GM11168 (cell line): Measurements from ENCODE around the gene BRAP.
"Not testable (repeated sequence)": the region's sequence is repeated elsewhere in the genome, so short reads cannot be mapped to it uniquely, and the experiment has no call there.

ENCODE experiments used
- in situ Hi-C: fragments of 300-500 bp; cut with MboI; formaldehyde crosslinking; loops from one replicate; pipeline ENCODE4 v1.12.0; 2022; ENCODE audit warnings: low sequenced_read_pairs; ENCODE audit not compliant: unreplicated experiment

The BRAP gene

DNA sequence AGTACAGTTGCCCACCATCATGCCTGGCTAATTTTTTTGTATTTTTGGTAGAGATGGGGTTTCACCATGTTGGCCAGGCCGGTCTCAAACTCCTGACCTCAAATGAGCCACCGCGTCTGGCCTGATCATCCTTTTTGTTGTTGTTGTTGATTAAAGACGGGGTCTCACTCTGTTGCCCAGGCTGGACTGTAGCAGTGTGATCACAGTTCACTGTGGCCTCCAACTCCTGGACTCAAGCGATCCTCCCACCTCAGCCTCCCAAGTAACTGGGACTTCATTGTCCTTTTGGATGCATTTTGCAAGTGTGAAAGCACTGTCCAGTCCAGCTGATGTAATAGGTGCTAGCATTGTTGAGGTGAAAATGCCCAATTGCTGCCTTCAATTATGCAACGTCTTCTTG, 59.5 kb downstream of the BRAP start:
- in situ Hi-C loops, result no loop called here

GRCh38 chr12:111624540-111624939, 61.2 kb downstream of the BRAP start:
- in situ Hi-C loops, result no loop called here

DNA sequence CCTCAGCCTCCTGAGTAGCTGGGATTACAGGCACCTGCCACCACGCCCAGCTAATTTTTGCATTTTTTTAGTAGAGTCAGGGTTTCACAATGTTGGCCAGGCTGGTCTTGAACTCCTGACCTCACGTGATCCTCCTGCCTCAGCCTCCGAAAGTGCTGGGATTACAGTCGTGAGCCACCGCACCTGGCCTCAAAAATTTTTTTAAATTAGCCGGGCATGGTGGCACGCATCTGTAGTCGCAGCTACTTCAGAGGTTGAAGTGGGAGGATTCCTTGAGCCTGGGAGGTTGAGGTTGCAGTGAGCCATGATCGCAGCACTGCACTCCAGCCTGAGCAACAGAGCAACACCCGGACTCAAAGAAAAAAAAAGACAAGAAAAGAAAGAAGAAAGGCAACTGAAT, 67.9 kb downstream of the BRAP start:
- in situ Hi-C loops, result not testable (repeated sequence)

DNA sequence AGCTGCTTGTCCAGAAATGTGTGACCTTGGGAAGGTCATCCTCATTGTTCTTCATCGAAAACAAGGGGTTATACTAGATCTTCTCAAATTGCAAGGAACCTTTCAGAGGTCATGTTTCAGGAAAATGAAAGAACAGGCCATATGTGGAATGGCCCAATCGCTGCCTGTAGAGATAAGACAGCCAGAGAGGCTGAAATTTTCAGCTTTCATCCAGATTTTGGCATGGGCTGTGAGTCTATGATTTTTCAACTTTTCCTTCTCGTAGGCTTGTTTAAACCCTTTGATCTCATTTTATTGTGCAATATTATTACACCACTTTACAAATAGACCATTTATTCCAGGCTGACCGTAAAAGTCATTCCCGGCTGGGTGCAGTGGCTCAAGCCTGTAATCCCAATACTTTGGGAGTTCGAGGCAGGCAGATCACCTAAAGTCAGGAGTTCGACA, 69.6 kb downstream of the BRAP start:
- in situ Hi-C loops, result no loop called here

GRCh38 chr12:111607239-111607638, 78.5 kb downstream of the BRAP start:
- in situ Hi-C loops, result no loop called here

DNA sequence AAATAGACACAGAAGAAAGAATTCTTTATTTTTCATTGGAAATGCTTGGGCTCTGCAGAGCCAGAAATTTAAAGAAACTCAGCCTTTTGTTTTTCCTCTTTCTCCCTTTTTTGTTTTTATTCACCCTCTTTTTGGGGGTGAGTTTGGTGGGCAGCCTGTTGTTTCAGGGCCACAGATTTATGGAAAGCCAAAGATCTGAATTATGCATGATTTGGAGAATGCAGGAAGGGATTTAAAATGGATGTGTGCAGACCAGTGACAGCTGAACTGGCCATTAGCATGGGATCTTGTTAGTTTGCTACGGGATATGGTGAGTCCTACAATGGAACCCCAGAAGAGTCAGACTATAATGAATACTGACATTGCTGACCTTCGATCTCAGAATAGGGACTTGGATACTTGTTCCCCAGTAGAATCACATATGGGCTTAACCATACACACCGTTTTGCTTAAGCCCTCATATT, 79.0 kb downstream of the BRAP start:
- in situ Hi-C loops, result no loop called here

GRCh38 chr12:111605911-111606766, 79.6 kb downstream of the BRAP start:
- in situ Hi-C loops, result no loop called here

DNA sequence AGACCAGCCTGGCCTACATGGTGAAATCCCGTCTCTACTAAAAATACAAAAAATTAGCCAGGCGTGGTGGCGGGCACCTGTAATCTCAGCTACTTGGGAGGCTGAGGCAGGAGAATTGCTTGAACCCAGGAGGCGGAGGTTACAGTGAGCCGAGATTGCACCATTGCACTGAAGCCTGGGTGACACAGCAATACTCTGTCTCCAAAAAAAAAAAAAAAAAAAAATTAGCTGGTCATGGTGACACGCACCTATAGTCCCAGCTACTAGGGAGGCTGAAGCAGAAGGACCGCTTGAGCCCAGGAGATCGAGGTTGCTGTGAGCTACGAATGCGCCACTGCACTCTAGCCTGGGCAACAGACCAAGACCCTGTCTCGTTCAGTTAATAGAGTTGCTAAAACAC, 82.9 kb downstream of the BRAP start:
- in situ Hi-C loops, result not testable (repeated sequence)

DNA sequence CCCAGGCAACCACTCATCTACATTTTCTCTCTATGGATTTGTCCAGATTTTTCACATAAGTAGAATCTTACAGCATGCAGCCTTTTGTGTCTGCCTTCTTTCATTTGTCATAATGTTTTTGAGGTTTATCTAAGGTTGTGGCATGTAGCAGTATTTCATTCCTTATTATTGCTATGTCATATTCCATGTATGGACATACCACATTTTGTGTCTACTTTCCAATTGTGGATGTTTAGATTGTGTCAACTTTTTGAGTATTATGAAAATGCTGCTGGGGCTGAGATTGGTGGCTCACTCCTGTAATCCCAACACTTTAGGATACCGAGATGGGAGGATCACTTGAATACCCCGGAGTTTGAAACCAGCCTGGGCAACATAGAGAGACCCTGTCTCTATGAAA, 83.4 kb downstream of the BRAP start:
- in situ Hi-C loops, result no loop called here

- in situ Hi-C loops, result not testable (repeated sequence)
These were observed 84.8 kb downstream of the BRAP start for GRCh38 chr12:111600986-111601385.

DNA sequence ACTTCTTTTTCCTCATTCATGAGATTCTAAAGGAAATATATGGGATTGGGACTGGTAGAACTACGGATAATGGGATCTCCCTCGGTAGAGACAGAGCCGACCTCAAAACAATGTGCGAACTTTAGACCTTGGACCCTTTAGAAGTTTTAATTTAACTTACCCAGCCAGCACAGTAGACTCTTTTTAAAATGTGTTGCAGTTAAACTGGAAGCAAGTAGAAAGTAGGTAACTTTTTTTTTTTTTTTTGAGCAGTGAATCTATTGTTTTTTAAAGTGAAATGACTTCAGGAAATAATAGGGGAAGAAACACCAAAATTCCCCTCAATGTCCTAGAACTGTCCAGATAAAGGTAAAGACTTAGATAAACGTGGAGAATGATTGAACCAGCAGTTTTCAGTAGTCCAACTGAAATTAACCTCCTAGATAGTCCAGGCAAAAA, 85.5 kb downstream of the BRAP start:
- in situ Hi-C loops, result no loop called here

- in situ Hi-C loops, result no loop called here
These were observed 86.1 kb downstream of the BRAP start for GRCh38 chr12:111599453-111600204.

DNA sequence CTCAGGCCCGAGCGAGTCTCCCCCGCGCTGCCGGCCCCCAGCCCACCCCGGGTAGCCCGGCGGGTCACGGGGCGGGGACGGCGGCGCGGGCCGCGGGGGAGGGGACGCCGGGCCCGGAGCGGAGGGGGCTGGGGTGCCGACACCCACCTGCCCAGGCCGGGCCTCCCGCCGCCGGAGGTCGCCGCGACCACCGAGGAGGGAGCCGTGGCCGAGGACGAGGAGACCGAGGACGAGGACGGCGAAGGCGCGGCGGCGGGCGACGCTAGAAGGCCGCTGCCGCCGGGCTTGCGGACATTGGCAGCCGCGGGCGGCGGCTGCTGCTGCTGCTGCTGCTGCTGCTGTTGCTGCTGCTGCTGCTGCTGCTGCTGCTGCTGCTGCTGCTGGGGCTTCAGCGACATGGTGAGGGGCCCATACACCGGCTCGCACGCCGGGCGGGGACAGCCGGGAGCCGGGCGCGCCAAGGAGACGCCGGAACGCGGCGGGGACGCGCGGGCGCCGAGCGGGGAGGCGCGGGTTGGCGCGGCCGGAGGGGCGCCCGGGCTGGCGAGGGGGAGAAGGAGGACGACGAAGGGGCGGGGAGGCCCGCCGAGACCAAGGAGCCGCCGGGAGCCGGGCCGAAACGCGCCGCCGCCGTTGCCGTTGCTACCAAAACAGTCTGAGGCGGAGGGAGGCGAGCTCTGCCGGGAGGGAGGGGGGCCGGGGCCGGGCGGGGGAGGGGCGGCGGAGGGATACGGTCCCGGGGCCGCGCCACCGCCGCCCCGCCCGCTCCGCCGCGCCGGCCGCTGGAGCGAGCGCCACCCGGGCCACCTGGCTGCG, 86.9 kb downstream of the BRAP start, which contains the start of gene ATXN2:
TSS of gene ATXN2 (minus strand) at position 679 of the 816 bp plus-strand sequence. CDS start at position 398, 281 bp downstream.
- in situ Hi-C loops, result no loop called here

GRCh38 chr12:111597831-111598636, 87.7 kb downstream of the BRAP start:
- in situ Hi-C loops, result no loop called here

DNA sequence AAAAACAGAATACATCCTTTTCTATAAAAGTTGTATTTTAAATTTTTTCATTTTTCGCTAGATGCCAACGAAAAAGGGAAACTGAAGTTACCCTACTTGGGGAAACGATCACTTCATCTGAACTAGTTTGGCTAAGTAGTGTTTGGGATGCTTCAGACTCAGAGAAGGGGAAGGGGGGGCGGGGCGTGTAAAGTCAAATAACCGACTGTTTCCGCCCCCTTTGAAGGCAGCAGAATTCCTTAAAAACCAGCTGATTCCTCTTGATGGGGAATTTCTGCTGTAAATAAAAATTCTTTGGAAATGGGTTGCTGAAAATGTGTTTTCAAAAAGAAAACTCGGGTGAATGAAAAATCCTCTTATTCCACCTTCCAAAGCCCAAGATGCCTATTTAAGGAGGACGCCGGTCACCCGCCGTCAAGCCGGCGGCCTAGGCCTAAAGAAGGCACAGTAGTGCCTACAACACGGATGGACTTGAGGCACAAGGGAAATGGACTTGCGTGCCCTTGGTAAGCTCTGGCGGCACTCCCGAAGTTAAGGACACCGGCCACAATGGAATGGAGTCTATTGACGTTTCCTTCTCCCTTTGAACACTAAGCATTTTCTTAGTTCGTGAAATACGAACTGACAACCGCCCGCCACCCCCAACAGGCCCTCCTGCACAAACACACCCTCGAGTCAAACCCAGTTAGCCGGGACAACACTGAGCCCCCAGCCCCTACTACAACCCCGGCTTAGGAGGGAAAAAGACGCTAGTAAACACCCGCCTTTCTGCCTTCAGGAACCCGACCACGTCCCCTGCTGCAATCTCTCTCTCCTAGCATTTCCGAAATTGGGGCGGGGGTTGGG, 88.5 kb downstream of the BRAP start:
- in situ Hi-C loops, result no loop called here

GRCh38 chr12:111595341-111595835, 90.4 kb downstream of the BRAP start:
- in situ Hi-C loops, result not testable (repeated sequence)
